GM23248 (cell line): ENCODE results near the gene HOXC11.

Experiments used
- EZH2 ChIP-seq: fragments of 200-600 bp; sonication (generic); IDR thresholded peaks from 2 replicates; pipeline ENCODE4 v1.6.1; 2018; ENCODE audit warnings: antibody characterized with exemption, mild to moderate bottlenecking; ENCODE audit not compliant: insufficient read depth, poor library complexity, severe bottlenecking
- EZH2phosphoT487 ChIP-seq: fragments of 200-600 bp; sonication (generic); IDR thresholded peaks from 2 replicates; pipeline ENCODE4 v1.6.1; 2018; ENCODE audit warnings: antibody characterized with exemption, moderate library complexity, mild to moderate bottlenecking, low read depth; ENCODE audit not compliant: insufficient read depth

- TF ChIP-seq EZH2phosphoT487 (no peak), EZH2 (no peak)
Observed at GRCh38 chr12:53996240-53997203, 23.6 kb downstream of the HOXC11 start.
